ENCODE measurements around the gene ARL8B.
"Not testable (repeated sequence)": the region's sequence is repeated elsewhere in the genome, so short reads cannot be mapped to it uniquely, and the experiment has no call there.

ARL8B gene

DNA sequence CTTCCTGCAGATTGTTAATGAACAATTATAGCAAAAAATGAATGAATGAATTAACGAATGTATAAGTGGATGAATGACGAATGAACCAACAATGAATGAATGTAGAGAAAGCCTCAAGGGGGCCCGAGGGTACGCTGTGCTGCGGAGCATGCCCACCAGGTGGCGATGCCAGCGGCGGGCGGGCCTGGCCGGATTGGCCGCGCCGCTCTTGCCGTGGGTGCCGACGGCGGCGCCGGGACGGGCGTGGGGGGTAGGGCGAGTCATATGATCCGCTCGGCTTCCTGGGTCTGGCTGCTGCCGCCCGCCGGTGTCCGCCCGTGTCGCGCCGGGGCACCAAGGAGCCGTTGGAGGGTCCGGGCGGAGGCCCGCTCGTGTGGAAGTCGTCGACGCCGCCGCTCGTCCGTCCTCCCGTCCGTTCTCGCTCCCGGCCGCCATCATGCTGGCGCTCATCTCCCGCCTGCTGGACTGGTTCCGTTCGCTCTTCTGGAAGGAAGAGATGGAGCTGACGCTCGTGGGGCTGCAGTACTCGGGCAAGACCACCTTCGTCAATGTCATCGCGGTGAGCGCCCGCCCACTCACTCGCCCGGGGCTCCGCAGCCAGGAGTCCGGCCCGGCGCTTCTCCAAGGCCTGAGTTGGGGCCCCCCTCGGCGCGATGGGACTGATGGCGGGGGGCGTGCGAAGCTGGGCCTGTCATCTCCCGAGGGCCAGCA lies at the start of gene ARL8B:
ARL8B (plus strand) TSS at position 263 of the 711 bp plus-strand sequence; CDS start at position 437, 174 bp downstream.
- H3K4me3 ChIP-seq: peak within 1 kb of the TSS; percentile 95 to 100
- no peaks in the 10 kb centered on the region for H3K27me3 ChIP-seq
- intact Hi-C loops (cut with DNase I; ENCODE audit: low total_unique reads): loop anchor here (5.0 kb wide), 1 partner anchor 65 kb away; the partner anchor contains the start of gene EDEM1
- no peaks in the 10 kb centered on the region for H3K9me3 ChIP-seq
- TF ChIP-seq, protein P1, sequence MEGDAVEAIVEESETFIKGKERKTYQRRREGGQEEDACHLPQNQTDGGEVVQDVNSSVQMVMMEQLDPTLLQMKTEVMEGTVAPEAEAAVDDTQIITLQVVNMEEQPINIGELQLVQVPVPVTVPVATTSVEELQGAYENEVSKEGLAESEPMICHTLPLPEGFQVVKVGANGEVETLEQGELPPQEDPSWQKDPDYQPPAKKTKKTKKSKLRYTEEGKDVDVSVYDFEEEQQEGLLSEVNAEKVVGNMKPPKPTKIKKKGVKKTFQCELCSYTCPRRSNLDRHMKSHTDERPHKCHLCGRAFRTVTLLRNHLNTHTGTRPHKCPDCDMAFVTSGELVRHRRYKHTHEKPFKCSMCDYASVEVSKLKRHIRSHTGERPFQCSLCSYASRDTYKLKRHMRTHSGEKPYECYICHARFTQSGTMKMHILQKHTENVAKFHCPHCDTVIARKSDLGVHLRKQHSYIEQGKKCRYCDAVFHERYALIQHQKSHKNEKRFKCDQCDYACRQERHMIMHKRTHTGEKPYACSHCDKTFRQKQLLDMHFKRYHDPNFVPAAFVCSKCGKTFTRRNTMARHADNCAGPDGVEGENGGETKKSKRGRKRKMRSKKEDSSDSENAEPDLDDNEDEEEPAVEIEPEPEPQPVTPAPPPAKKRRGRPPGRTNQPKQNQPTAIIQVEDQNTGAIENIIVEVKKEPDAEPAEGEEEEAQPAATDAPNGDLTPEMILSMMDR (IDR thresholded peaks at IDR 0.05): peak; percentile 94 to 97
- peak; percentile 86 to 94 for DNase-seq
- no peaks in the 10 kb centered on the region for H3K36me3 ChIP-seq
- H3K4me1 ChIP-seq: peaks cover 0 to 46% (median 27%) of the 10 kb centered on the region in 4 donors
- H3K27ac ChIP-seq: peak within 1 kb of the TSS; percentile 94 to 96

DNA sequence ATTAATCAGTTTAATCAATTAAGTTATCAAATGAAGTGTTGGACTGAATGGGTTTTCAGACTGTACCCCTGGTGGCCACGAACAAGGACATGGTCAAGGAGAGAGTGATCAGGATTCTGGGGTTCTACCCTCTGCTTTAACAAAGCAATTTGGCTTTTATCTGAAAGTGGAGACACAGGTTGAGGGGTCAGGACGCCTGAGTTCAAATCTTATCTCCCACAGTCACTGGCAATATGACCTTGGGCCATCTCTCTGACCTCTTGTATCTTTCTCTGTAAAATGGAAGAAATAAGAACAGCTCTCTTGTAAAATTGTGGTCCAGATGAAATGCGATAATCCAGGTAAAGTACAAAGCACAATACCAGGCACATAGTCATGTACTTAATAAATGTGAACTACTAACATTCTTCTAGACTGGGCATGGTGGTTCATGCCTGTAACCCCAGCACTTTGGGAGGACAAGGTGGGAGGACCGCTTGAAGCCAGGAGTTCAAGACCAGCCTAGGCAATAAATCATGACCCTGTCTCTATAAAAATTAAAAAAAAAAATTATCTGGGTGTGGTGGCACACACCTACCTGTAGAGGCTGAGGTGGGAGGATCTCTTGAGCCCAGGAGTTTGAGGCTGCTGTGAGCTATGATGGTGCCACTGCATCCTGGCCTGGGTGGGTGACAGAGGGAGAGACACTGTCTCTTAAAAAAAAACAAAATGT lies 48.6 kb upstream of the ARL8B start:
- H3K36me3 ChIP-seq: no peaks in the 10 kb centered on the region
- DNase-seq: no peak
- H3K4me1 ChIP-seq: peaks cover 0 to 4% (median 0%) of the 10 kb centered on the region in 4 donors
- H3K27me3 ChIP-seq: peaks cover 0 to 3% of the 10 kb centered on the region in 2 donors
- intact Hi-C loops (cut with DNase I; ENCODE audit: low total_unique reads): no loop called here
- TF ChIP-seq, protein P1 (IDR thresholded peaks at IDR 0.05): no peak
- H3K9me3 ChIP-seq: no peaks in the 10 kb centered on the region
- H3K4me3 ChIP-seq: no peak overlapping the region
- H3K27ac ChIP-seq: no peak overlapping the region

DNA sequence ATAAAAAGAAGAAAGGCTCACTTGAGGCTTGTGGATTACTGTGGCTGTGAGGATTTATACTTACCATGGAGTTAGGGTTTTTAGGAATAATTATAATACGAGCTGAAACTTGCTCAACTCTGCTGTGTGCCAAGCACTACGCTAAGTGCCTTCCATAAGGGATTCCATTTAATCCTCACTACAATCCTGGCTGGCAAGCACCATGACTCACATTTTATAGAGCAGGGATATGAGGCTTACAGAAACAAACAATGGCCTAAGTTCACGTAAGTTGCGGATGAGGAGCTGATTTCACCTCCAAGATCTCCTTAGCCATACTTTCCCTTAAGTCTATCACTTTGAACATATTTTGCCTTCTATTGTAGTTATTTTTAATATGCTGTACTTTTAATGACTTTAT lies 43.9 kb upstream of the ARL8B start:
- no peaks in the 10 kb centered on the region for H3K4me1 ChIP-seq

DNA sequence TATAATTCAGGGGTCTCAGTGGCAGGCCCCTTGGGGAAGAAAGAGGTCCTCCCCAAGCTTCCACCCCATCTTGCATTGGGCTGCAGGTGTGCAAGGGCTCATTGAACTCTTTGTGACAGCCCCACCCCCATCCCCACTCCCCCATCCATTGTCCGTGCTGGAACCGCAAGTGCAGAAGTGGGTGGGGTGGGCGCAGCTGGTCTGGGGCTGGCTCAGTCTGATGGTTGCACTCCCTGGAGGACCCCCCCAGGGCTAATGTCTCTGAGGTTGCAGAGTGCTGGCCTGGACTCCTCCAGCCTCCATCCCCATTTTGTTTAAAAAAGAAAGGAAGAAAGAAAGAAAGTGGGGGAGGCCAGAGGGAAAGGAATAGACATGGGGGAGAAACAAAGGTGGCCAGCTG lies 42.3 kb upstream of the ARL8B start:
- Histone ChIP-seq H3K27ac (no peak overlapping the region), H3K4me1 (no peaks in the 10 kb centered on the region), H3K4me3 (no peak overlapping the region), H3K36me3 (no peaks in the 10 kb centered on the region), H3K27me3 (peaks cover 0 to 4% of the 10 kb centered on the region in 2 donors), H3K9me3 (no peaks in the 10 kb centered on the region)
- intact Hi-C loops (cut with DNase I; ENCODE audit: low total_unique reads): no loop called here
- DNase-seq: no peak
- TF ChIP-seq, protein P1 (IDR thresholded peaks at IDR 0.05): no peak

More for the DNA sequence above, 43.9 kb upstream of the ARL8B start:
- DNase-seq: no peak
- H3K27ac ChIP-seq: no peak overlapping the region
- intact Hi-C loops (cut with DNase I; ENCODE audit: low total_unique reads): no loop called here
- no peaks in the 10 kb centered on the region for H3K36me3 ChIP-seq
- no peak overlapping the region for H3K4me3 ChIP-seq
- H3K27me3 ChIP-seq: peaks cover 0 to 5% of the 10 kb centered on the region in 2 donors
- TF ChIP-seq, protein P1 (IDR thresholded peaks at IDR 0.05): no peak
- H3K9me3 ChIP-seq: no peaks in the 10 kb centered on the region

DNA sequence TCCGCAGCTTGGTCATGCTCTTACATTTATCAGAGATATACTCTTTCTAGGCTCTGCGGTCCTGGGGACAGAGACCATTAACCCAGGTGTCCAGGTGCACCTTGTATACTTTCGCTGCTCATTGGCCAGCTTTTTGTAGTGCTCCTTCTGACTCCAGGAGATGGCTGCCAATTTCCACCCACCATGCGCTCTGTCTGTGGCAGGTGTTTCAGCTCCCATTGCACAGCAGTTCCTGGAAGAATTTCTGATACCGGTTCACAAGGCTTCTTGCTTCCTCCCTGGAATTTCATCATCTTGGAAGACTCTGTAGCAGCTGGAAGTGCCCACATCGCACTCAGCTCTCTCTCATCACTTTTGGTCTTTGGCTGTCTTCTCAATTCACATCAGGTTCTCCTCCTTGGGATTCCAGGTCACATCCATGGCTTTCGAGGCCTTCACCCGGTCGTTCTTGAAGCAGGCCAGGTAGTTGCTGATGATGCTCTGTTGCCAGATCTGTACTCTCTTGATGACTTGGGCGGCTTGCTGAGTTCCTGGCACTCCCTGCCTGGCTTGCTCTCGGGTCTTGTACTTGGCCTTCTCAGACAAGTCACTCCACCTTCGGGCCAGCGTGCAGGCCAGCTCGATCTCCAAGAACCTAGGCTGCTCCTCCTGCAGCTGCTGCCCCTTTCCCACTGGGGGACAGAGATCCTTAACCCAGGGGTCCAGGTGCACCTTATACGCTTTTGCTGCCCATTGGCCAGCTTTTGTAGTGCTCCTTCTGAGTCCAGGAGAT lies 41.1 kb upstream of the ARL8B start:
- no peak for DNase-seq
- intact Hi-C loops (cut with DNase I; ENCODE audit: low total_unique reads): no loop called here

DNA sequence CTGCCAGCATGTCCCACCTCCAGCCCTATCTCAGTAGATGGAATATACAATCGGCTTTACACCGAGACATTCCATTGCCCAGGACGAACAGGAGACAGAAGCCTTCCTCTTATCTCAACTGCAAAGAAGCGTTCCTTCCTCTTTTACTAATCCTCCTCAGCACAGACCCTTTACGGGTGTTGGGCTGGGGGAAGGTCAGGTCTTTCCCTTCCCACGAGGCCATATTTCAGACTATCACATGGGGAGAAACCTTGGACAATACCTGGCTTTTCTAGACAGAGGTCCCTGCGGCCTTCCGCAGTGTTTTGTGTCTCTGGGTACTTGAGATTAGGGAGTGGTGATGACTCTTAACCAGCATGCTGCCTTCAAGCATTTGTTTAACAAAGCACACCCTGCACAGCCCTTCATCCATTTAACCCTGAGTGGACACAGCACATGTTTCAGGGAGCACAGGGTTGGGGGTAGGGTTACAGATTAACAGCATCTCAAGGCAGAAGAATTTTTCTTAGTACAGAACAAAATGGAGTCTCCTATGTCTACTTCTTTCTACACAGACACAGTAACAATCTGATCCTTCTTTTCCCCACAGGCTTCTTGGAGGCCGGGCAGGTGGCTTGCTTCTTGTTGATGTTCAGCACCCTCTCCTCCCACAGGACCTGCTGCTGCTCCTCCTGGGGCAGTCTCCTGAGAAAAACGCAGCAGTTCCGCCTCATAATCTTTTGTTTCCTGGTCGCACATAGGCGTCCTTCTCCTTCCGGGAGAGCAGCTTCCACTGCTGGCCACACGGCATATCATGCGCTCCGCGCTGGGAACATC lies 39.9 kb upstream of the ARL8B start:
- H3K27me3 ChIP-seq; H3K36me3 ChIP-seq; H3K4me1 ChIP-seq; H3K4me3 ChIP-seq; H3K27ac ChIP-seq; intact Hi-C loops (cut with DNase I; ENCODE audit: low total_unique reads); H3K9me3 ChIP-seq; DNase-seq: not testable (repeated sequence)

More for the DNA sequence above, 41.1 kb upstream of the ARL8B start:
- Histone ChIP-seq H3K27me3 (peaks cover 0 to 3% of the 10 kb centered on the region in 2 donors), H3K9me3 (no peaks in the 10 kb centered on the region), H3K27ac (no peak overlapping the region), H3K4me3 (no peak overlapping the region), H3K36me3 (no peaks in the 10 kb centered on the region), H3K4me1 (no peaks in the 10 kb centered on the region)
- TF ChIP-seq, protein P1 (IDR thresholded peaks at IDR 0.05): no peak

Data from tibial artery (tissue), 4 donors.